ENCODE results near the gene GSE1. TPM values are rescaled to one million over a fixed set of nuclear protein-coding genes. Genes with fewer than 3 reads are reported as not detected.

Gene GSE1
- total and polyA plus RNA-seq, 5 donors from 2014 or later = 0.38 to 17.1 (median 0.55) TPM

DNA sequence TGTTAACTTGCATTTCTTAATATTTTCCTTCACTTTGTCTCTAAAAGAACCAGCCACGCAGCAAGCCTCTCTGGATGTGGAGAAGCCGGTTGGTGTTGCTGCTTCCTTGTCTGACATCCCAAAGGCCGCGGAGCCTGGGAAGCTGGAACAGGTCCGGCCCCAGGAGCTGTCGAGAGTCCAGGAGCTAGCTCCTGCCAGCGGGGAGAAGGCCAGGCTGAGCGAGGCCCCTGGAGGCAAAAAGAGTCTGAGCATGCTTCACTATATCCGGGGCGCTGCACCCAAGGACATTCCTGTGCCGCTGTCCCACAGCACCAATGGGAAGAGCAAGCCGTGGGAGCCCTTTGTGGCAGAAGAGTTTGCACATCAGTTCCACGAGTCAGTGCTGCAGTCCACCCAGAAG is 52.8 kb downstream of the GSE1 start:
- Mint-ChIP-seq H3K4me3 (no peak overlapping the region), H3K9me3 (no peaks in the 10 kb centered on the region), H3K27ac (peak overlapping the region in 1 of 3 donors; percentile 86), H3K27me3 (no peaks in the 10 kb centered on the region), H3K4me1 (peaks cover 0 to 4% (median 0%) of the 10 kb centered on the region in 4 donors), H3K36me3 (peaks cover 29% of the 10 kb centered on the region)
- H3K4me3 ChIP-seq (ENCODE audit: low read depth, low read length) = no peak overlapping the region
- H3K9me3 ChIP-seq (ENCODE audit: control insufficient read depth in 2 of 2, low read length in 2 of 2) = no peaks in the 10 kb centered on the region
- H3K27me3 ChIP-seq (ENCODE audit: control insufficient read depth, insufficient read depth, low read length) = no peaks in the 10 kb centered on the region
- no peaks in the 10 kb centered on the region for H3K4me1 ChIP-seq (ENCODE audit: control insufficient read depth, insufficient read depth, low read length, poor library complexity, severe bottlenecking)
- no peak for DNase-seq
- no peak for ATAC-seq (ENCODE audit: low read depth in 2 of 2)
- peaks cover 46% of the 10 kb centered on the region for H3K36me3 ChIP-seq (ENCODE audit: control insufficient read depth, insufficient read depth, low read length)
- H3K27ac ChIP-seq (ENCODE audit: insufficient read depth, low read length, poor library complexity, severe bottlenecking) = no peak overlapping the region

- no peaks in the 10 kb centered on the region for H3K9me3 Mint-ChIP-seq
- no peaks in the 10 kb centered on the region for H3K9me3 ChIP-seq (ENCODE audit: control insufficient read depth in 2 of 2, low read length in 2 of 2)
- DNase-seq (no peak), ATAC-seq (ENCODE audit: low read depth in 2 of 2) (no peak)
- no peak overlapping the region for H3K27ac ChIP-seq (ENCODE audit: insufficient read depth, low read length, poor library complexity, severe bottlenecking)
- H3K27ac Mint-ChIP-seq = no peak overlapping the region
- H3K4me1 ChIP-seq (ENCODE audit: control insufficient read depth, insufficient read depth, low read length, poor library complexity, severe bottlenecking) = no peaks in the 10 kb centered on the region
- no peaks in the 10 kb centered on the region for H3K27me3 ChIP-seq (ENCODE audit: control insufficient read depth, insufficient read depth, low read length)
- H3K36me3 ChIP-seq (ENCODE audit: control insufficient read depth, insufficient read depth, low read length) = peaks cover 52% of the 10 kb centered on the region
- H3K27me3 Mint-ChIP-seq = no peaks in the 10 kb centered on the region
- no peak overlapping the region for H3K4me3 ChIP-seq (ENCODE audit: low read depth, low read length)
- H3K36me3 Mint-ChIP-seq = peaks cover 33% of the 10 kb centered on the region
- peaks cover 0 to 5% (median 0%) of the 10 kb centered on the region in 4 donors for H3K4me1 Mint-ChIP-seq
- H3K4me3 Mint-ChIP-seq = no peak overlapping the region
Observed at GRCh38 chr16:85667261-85667660, 54.1 kb downstream of the GSE1 start.

DNA sequence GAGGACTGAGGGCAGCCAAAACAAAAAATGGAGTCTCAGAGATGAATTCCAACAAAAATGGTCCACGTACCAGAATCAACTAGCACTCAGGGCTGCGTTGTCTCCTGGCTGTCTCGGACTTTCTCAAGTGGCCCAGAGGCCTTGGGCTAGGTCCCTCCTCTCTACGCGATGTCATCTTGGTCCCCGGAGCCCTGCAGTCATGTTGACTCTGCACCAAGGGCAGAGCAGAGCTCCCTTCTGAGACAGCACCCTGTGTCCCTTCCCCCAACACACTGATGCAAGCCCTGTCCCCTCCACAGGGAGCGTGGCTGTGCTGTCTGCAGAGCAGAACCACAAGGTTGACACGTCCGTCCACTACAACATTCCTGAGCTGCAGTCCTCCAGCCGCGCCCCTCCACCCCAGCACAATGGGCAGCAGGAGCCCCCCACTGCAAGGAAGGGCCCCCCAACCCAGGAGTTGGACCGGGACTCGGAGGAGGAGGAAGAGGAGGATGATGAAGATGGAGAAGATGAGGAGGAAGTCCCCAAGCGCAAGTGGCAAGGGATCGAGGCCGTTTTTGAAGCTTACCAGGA is 54.8 kb downstream of the GSE1 start:
- no peak for ATAC-seq (ENCODE audit: low read depth in 2 of 2)
- H3K27me3 Mint-ChIP-seq = no peaks in the 10 kb centered on the region
- peak overlapping the region in 1 of 3 donors; percentile 86 for H3K27ac Mint-ChIP-seq

GRCh38 chr16:85668676-85669424 is 55.7 kb downstream of the GSE1 start:
- H3K4me3 Mint-ChIP-seq = no peak overlapping the region
- no peak overlapping the region for H3K27ac Mint-ChIP-seq
- H3K4me1 Mint-ChIP-seq = peaks cover 0 to 5% (median 0%) of the 10 kb centered on the region in 4 donors
- ATAC-seq (ENCODE audit: low read depth in 2 of 2) (no peak), DNase-seq (no peak)
- no peaks in the 10 kb centered on the region for H3K27me3 Mint-ChIP-seq
- Histone ChIP-seq H3K9me3 (ENCODE audit: control insufficient read depth in 2 of 2, low read length in 2 of 2) (no peaks in the 10 kb centered on the region), H3K36me3 (ENCODE audit: control insufficient read depth, insufficient read depth, low read length) (peaks cover 53% of the 10 kb centered on the region), H3K27ac (ENCODE audit: insufficient read depth, low read length, poor library complexity, severe bottlenecking) (no peak overlapping the region), H3K4me3 (ENCODE audit: low read depth, low read length) (no peak overlapping the region), H3K27me3 (ENCODE audit: control insufficient read depth, insufficient read depth, low read length) (no peaks in the 10 kb centered on the region), H3K4me1 (ENCODE audit: control insufficient read depth, insufficient read depth, low read length, poor library complexity, severe bottlenecking) (no peaks in the 10 kb centered on the region)
- H3K9me3 Mint-ChIP-seq = no peaks in the 10 kb centered on the region
- H3K36me3 Mint-ChIP-seq = peaks cover 37% of the 10 kb centered on the region

More for the DNA sequence above, 54.8 kb downstream of the GSE1 start:
- Mint-ChIP-seq H3K36me3 (peaks cover 37% of the 10 kb centered on the region), H3K4me1 (peaks cover 0 to 5% (median 0%) of the 10 kb centered on the region in 4 donors), H3K4me3 (no peak overlapping the region), H3K9me3 (no peaks in the 10 kb centered on the region)
- Histone ChIP-seq H3K27ac (ENCODE audit: insufficient read depth, low read length, poor library complexity, severe bottlenecking) (no peak overlapping the region), H3K36me3 (ENCODE audit: control insufficient read depth, insufficient read depth, low read length) (peaks cover 54% of the 10 kb centered on the region), H3K4me1 (ENCODE audit: control insufficient read depth, insufficient read depth, low read length, poor library complexity, severe bottlenecking) (no peaks in the 10 kb centered on the region), H3K9me3 (ENCODE audit: control insufficient read depth in 2 of 2, low read length in 2 of 2) (no peaks in the 10 kb centered on the region), H3K27me3 (ENCODE audit: control insufficient read depth, insufficient read depth, low read length) (no peaks in the 10 kb centered on the region), H3K4me3 (ENCODE audit: low read depth, low read length) (no peak overlapping the region)
- DNase-seq = no peak

- H3K27ac ChIP-seq (ENCODE audit: insufficient read depth, low read length, poor library complexity, severe bottlenecking) = no peak overlapping the region
- ATAC-seq (ENCODE audit: low read depth in 2 of 2) = no peak
- Mint-ChIP-seq H3K36me3 (peaks cover 32% of the 10 kb centered on the region), H3K27me3 (no peaks in the 10 kb centered on the region), H3K27ac (no peak overlapping the region), H3K4me1 (peaks cover 0 to 5% (median 2%) of the 10 kb centered on the region in 4 donors), H3K4me3 (no peak overlapping the region), H3K9me3 (no peaks in the 10 kb centered on the region)
- H3K36me3 ChIP-seq (ENCODE audit: control insufficient read depth, insufficient read depth, low read length) = peaks cover 50% of the 10 kb centered on the region
- no peaks in the 10 kb centered on the region for H3K9me3 ChIP-seq (ENCODE audit: control insufficient read depth in 2 of 2, low read length in 2 of 2)
- no peak for DNase-seq
- no peaks in the 10 kb centered on the region for H3K4me1 ChIP-seq (ENCODE audit: control insufficient read depth, insufficient read depth, low read length, poor library complexity, severe bottlenecking)
- no peak overlapping the region for H3K4me3 ChIP-seq (ENCODE audit: low read depth, low read length)
- H3K27me3 ChIP-seq (ENCODE audit: control insufficient read depth, insufficient read depth, low read length) = no peaks in the 10 kb centered on the region
Observed at GRCh38 chr16:85670840-85671239, 57.7 kb downstream of the GSE1 start.

DNA sequence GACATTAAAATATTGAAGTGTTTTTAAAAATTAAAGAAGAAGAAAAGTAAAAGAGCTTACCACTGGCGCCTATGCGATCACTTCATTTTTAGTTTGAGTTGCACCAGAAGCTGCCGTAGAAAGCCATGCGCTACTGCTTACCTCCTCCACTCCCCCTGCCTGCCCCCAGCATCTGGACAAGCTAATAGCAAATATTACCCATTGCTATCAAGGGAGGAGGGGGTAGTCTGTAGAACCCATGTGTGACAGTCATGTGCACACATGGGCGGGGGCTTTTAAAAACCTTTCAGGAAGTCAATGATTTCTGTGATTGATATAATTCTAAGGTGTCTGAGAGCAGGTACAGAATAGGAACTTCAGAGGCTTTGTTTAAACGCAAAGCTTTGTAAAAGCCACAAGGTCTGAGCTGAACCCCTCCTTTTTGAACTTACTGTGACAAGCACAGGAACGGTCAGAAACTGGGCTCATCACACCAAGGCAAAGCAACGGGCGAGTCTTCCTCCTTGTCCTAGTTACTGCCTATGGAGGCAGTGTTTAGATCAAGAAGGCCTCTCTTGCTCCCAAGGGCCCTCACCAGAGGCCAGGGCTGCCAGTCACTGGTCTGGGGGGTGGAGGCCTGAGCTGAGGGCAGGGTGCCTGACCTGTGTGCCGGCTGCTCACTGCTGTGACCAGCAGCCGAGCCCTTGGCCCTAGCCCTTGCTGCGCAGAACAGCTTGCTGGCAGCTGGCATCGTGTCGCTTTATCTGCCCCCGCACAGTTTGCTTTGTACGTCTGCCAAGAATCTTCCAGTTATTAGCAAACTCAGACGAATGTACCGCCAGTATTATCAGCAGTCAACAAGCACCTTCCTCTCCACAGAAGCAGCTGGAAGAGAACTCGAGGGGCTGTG is 60.7 kb downstream of the GSE1 start:
- DNase-seq = no peak
- no peaks in the 10 kb centered on the region for H3K27me3 Mint-ChIP-seq

GRCh38 chr16:85674418-85674755 is 61.3 kb downstream of the GSE1 start:
- no peaks in the 10 kb centered on the region for H3K27me3 Mint-ChIP-seq
- H3K27ac ChIP-seq (ENCODE audit: insufficient read depth, low read length, poor library complexity, severe bottlenecking) = no peak overlapping the region
- no peak overlapping the region for H3K4me3 Mint-ChIP-seq
- H3K36me3 ChIP-seq (ENCODE audit: control insufficient read depth, insufficient read depth, low read length) = peaks cover 44% of the 10 kb centered on the region
- H3K4me1 ChIP-seq (ENCODE audit: control insufficient read depth, insufficient read depth, low read length, poor library complexity, severe bottlenecking) = no peaks in the 10 kb centered on the region
- ATAC-seq (ENCODE audit: low read depth in 2 of 2) = no peak
- no peak overlapping the region for H3K4me3 ChIP-seq (ENCODE audit: low read depth, low read length)
- H3K27ac Mint-ChIP-seq = peak overlapping the region in 2 of 3 donors; percentile 68 to 85
- H3K27me3 ChIP-seq (ENCODE audit: control insufficient read depth, insufficient read depth, low read length) = no peaks in the 10 kb centered on the region
- H3K9me3 ChIP-seq (ENCODE audit: control insufficient read depth in 2 of 2, low read length in 2 of 2) = no peaks in the 10 kb centered on the region
- DNase-seq = no peak
- peaks cover 29% of the 10 kb centered on the region for H3K36me3 Mint-ChIP-seq
- peaks cover 0 to 5% (median 2%) of the 10 kb centered on the region in 4 donors for H3K4me1 Mint-ChIP-seq
- H3K9me3 Mint-ChIP-seq = no peaks in the 10 kb centered on the region

More for the DNA sequence above, 60.7 kb downstream of the GSE1 start:
- Histone ChIP-seq H3K4me1 (ENCODE audit: control insufficient read depth, insufficient read depth, low read length, poor library complexity, severe bottlenecking) (no peaks in the 10 kb centered on the region), H3K27ac (ENCODE audit: insufficient read depth, low read length, poor library complexity, severe bottlenecking) (no peak overlapping the region), H3K4me3 (ENCODE audit: low read depth, low read length) (no peak overlapping the region), H3K36me3 (ENCODE audit: control insufficient read depth, insufficient read depth, low read length) (peaks cover 45% of the 10 kb centered on the region), H3K9me3 (ENCODE audit: control insufficient read depth in 2 of 2, low read length in 2 of 2) (no peaks in the 10 kb centered on the region), H3K27me3 (ENCODE audit: control insufficient read depth, insufficient read depth, low read length) (no peaks in the 10 kb centered on the region)
- H3K4me3 Mint-ChIP-seq = no peak overlapping the region
- no peak for ATAC-seq (ENCODE audit: low read depth in 2 of 2)
- H3K27ac Mint-ChIP-seq = peak overlapping the region in 1 of 3 donors; percentile 68
- no peaks in the 10 kb centered on the region for H3K9me3 Mint-ChIP-seq
- H3K4me1 Mint-ChIP-seq = peaks cover 0 to 5% (median 2%) of the 10 kb centered on the region in 4 donors
- H3K36me3 Mint-ChIP-seq = peaks cover 28% of the 10 kb centered on the region

Measured in CD4-positive, CD25-positive, alpha-beta regulatory T cell (primary cell).